ENCODE measurements around the gene MED12L. TPM values are rescaled to one million over a fixed set of nuclear protein-coding genes. Genes with fewer than 3 reads are reported as not detected.
A peak's percentile ranks its signal among the peaks of the same experiment; 100 is the strongest.

The MED12L gene
- 10 to 100 TPM; 11.9 to 12.5 TPM for total RNA-seq
- 10 to 100 TPM; 12.7 to 23.8 TPM for polyA plus RNA-seq (ENCODE audit: insufficient read length in 2 of 2)
- long read RNA-seq, donor 1: 0 reads
- long read RNA-seq, donor 2, partial matches to known transcripts: 14 of 14 reads
- long read RNA-seq, donor 2, other reads (novel, unspliced or antisense): 0 of 14 reads
- long read RNA-seq, donor 3, partial matches to known transcripts: 12 of 12 reads
- long read RNA-seq, donor 3, other reads (novel, unspliced or antisense): 0 of 12 reads
- long read RNA-seq, donor 4, partial matches to known transcripts: 7 of 7 reads
- long read RNA-seq, donor 4, other reads (novel, unspliced or antisense): 0 of 7 reads

- 0% methylated on average over 74 of the region's 84 CpGs for WGBS (ENCODE audit: insufficient coverage)
- peak; percentile 65 to 94 (median 74) for DNase-seq (ENCODE audit: low read depth in 4 of 6, low spot score in 6 of 6)
- no peaks in the 10 kb centered on the region for H3K27me3 ChIP-seq (ENCODE audit: control insufficient read depth, insufficient read depth, low read length)
- H3K9me3 ChIP-seq (ENCODE audit: control insufficient read depth, insufficient read depth, low read length): no peaks in the 10 kb centered on the region
- peaks cover 8% of the 10 kb centered on the region for H3K4me1 ChIP-seq (ENCODE audit: control insufficient read depth, insufficient read depth, low read length)
- H3K36me3 ChIP-seq (ENCODE audit: control insufficient read depth, insufficient read depth, low read length): no peaks in the 10 kb centered on the region
- peak within 1 kb of the TSS; percentile 71 for H3K4me3 ChIP-seq (ENCODE audit: low read depth, low read length)
- H3K27ac ChIP-seq (ENCODE audit: low read depth, low read length): peak within 1 kb of the TSS; percentile 89
Observed at GRCh38 chr3:151085227-151085888, at the start of gene MED12L. TSS of gene MED12L (plus strand) at chr3:151085664. CDS start at chr3:151086927, 1,263 bp downstream.

- Histone ChIP-seq H3K4me1 (ENCODE audit: control insufficient read depth, insufficient read depth, low read length) (no peaks in the 10 kb centered on the region), H3K4me3 (ENCODE audit: low read depth, low read length) (no peak overlapping the region), H3K36me3 (ENCODE audit: control insufficient read depth, insufficient read depth, low read length) (no peaks in the 10 kb centered on the region), H3K9me3 (ENCODE audit: control insufficient read depth, insufficient read depth, low read length) (no peaks in the 10 kb centered on the region), H3K27me3 (ENCODE audit: control insufficient read depth, insufficient read depth, low read length) (no peaks in the 10 kb centered on the region), H3K27ac (ENCODE audit: low read depth, low read length) (no peak overlapping the region)
- WGBS (ENCODE audit: insufficient coverage): 92% methylated on average over 2 of the region's 4 CpGs
- DNase-seq (ENCODE audit: low read depth in 4 of 6, low spot score in 6 of 6): peak in 1 of 6 donors; percentile 15
Observed at GRCh38 chr3:151037746-151038477, 47.6 kb upstream of the MED12L start.

GRCh38 chr3:151044706-151045105 lies 40.8 kb upstream of the MED12L start:
- no CpG with 5 or more reads among the region's 1 CpG for WGBS (ENCODE audit: insufficient coverage)
- H3K27me3 ChIP-seq (ENCODE audit: control insufficient read depth, insufficient read depth, low read length): no peaks in the 10 kb centered on the region
- H3K9me3 ChIP-seq (ENCODE audit: control insufficient read depth, insufficient read depth, low read length): no peaks in the 10 kb centered on the region
- no peak overlapping the region for H3K4me3 ChIP-seq (ENCODE audit: low read depth, low read length)
- DNase-seq (ENCODE audit: low read depth in 4 of 6, low spot score in 6 of 6): no peak
- no peak overlapping the region for H3K27ac ChIP-seq (ENCODE audit: low read depth, low read length)
- H3K4me1 ChIP-seq (ENCODE audit: control insufficient read depth, insufficient read depth, low read length): no peaks in the 10 kb centered on the region
- no peaks in the 10 kb centered on the region for H3K36me3 ChIP-seq (ENCODE audit: control insufficient read depth, insufficient read depth, low read length)

- H3K4me1 ChIP-seq (ENCODE audit: control insufficient read depth, insufficient read depth, low read length): no peaks in the 10 kb centered on the region
- no peak overlapping the region for H3K27ac ChIP-seq (ENCODE audit: low read depth, low read length)
- no peak overlapping the region for H3K4me3 ChIP-seq (ENCODE audit: low read depth, low read length)
- DNase-seq (ENCODE audit: low read depth in 4 of 6, low spot score in 6 of 6): no peak
- no peaks in the 10 kb centered on the region for H3K9me3 ChIP-seq (ENCODE audit: control insufficient read depth, insufficient read depth, low read length)
- no peaks in the 10 kb centered on the region for H3K27me3 ChIP-seq (ENCODE audit: control insufficient read depth, insufficient read depth, low read length)
- no peaks in the 10 kb centered on the region for H3K36me3 ChIP-seq (ENCODE audit: control insufficient read depth, insufficient read depth, low read length)
Observed at GRCh38 chr3:151047636-151048035, 37.8 kb upstream of the MED12L start.

GRCh38 chr3:151051533-151051932 lies 33.9 kb upstream of the MED12L start:
- no peak for DNase-seq (ENCODE audit: low read depth in 4 of 6, low spot score in 6 of 6)
- Histone ChIP-seq H3K4me1 (ENCODE audit: control insufficient read depth, insufficient read depth, low read length) (no peaks in the 10 kb centered on the region), H3K9me3 (ENCODE audit: control insufficient read depth, insufficient read depth, low read length) (no peaks in the 10 kb centered on the region), H3K4me3 (ENCODE audit: low read depth, low read length) (no peak overlapping the region), H3K27ac (ENCODE audit: low read depth, low read length) (no peak overlapping the region), H3K36me3 (ENCODE audit: control insufficient read depth, insufficient read depth, low read length) (no peaks in the 10 kb centered on the region), H3K27me3 (ENCODE audit: control insufficient read depth, insufficient read depth, low read length) (no peaks in the 10 kb centered on the region)
- WGBS (ENCODE audit: insufficient coverage): 100% methylated on average over 1 of the region's 1 CpG

GRCh38 chr3:151052346-151052745 lies 33.1 kb upstream of the MED12L start:
- WGBS (ENCODE audit: insufficient coverage): no CpG with 5 or more reads among the region's 4 CpGs
- H3K27ac ChIP-seq (ENCODE audit: low read depth, low read length): no peak overlapping the region
- H3K4me1 ChIP-seq (ENCODE audit: control insufficient read depth, insufficient read depth, low read length): no peaks in the 10 kb centered on the region
- H3K36me3 ChIP-seq (ENCODE audit: control insufficient read depth, insufficient read depth, low read length): no peaks in the 10 kb centered on the region
- no peak for DNase-seq (ENCODE audit: low read depth in 4 of 6, low spot score in 6 of 6)
- no peak overlapping the region for H3K4me3 ChIP-seq (ENCODE audit: low read depth, low read length)
- H3K9me3 ChIP-seq (ENCODE audit: control insufficient read depth, insufficient read depth, low read length): no peaks in the 10 kb centered on the region
- no peaks in the 10 kb centered on the region for H3K27me3 ChIP-seq (ENCODE audit: control insufficient read depth, insufficient read depth, low read length)

- Histone ChIP-seq H3K27ac (ENCODE audit: low read depth, low read length) (no peak overlapping the region), H3K27me3 (ENCODE audit: control insufficient read depth, insufficient read depth, low read length) (no peaks in the 10 kb centered on the region)
- no CpG with 5 or more reads among the region's 3 CpGs for WGBS (ENCODE audit: insufficient coverage)
Observed at GRCh38 chr3:151052756-151053155, 32.7 kb upstream of the MED12L start.

GRCh38 chr3:151058740-151059139 lies 26.7 kb upstream of the MED12L start:
- H3K36me3 ChIP-seq (ENCODE audit: control insufficient read depth, insufficient read depth, low read length): no peaks in the 10 kb centered on the region
- H3K27ac ChIP-seq (ENCODE audit: low read depth, low read length): no peak overlapping the region
- WGBS (ENCODE audit: insufficient coverage): 64% methylated on average over 4 of the region's 7 CpGs
- H3K4me1 ChIP-seq (ENCODE audit: control insufficient read depth, insufficient read depth, low read length): no peaks in the 10 kb centered on the region
- H3K9me3 ChIP-seq (ENCODE audit: control insufficient read depth, insufficient read depth, low read length): no peaks in the 10 kb centered on the region
- no peak for DNase-seq (ENCODE audit: low read depth in 4 of 6, low spot score in 6 of 6)
- no peaks in the 10 kb centered on the region for H3K27me3 ChIP-seq (ENCODE audit: control insufficient read depth, insufficient read depth, low read length)
- no peak overlapping the region for H3K4me3 ChIP-seq (ENCODE audit: low read depth, low read length)

More at GRCh38 chr3:151052756-151053155, 32.7 kb upstream of the MED12L start:
- no peaks in the 10 kb centered on the region for H3K9me3 ChIP-seq (ENCODE audit: control insufficient read depth, insufficient read depth, low read length)
- no peaks in the 10 kb centered on the region for H3K36me3 ChIP-seq (ENCODE audit: control insufficient read depth, insufficient read depth, low read length)
- H3K4me3 ChIP-seq (ENCODE audit: low read depth, low read length): no peak overlapping the region
- H3K4me1 ChIP-seq (ENCODE audit: control insufficient read depth, insufficient read depth, low read length): no peaks in the 10 kb centered on the region
- no peak for DNase-seq (ENCODE audit: low read depth in 4 of 6, low spot score in 6 of 6)

GRCh38 chr3:151062611-151063010 lies 22.9 kb upstream of the MED12L start:
- H3K27me3 ChIP-seq (ENCODE audit: control insufficient read depth, insufficient read depth, low read length): no peaks in the 10 kb centered on the region
- H3K9me3 ChIP-seq (ENCODE audit: control insufficient read depth, insufficient read depth, low read length): no peaks in the 10 kb centered on the region
- no peaks in the 10 kb centered on the region for H3K4me1 ChIP-seq (ENCODE audit: control insufficient read depth, insufficient read depth, low read length)
- no peak for DNase-seq (ENCODE audit: low read depth in 4 of 6, low spot score in 6 of 6)
- WGBS (ENCODE audit: insufficient coverage): no CpG with 5 or more reads among the region's 1 CpG
- H3K4me3 ChIP-seq (ENCODE audit: low read depth, low read length): no peak overlapping the region
- H3K36me3 ChIP-seq (ENCODE audit: control insufficient read depth, insufficient read depth, low read length): no peaks in the 10 kb centered on the region
- H3K27ac ChIP-seq (ENCODE audit: low read depth, low read length): no peak overlapping the region
